Measurements from ENCODE around the gene EEF1AKMT3. TPM values are rescaled to one million over a fixed set of nuclear protein-coding genes. Genes with fewer than 3 reads are reported as not detected.

EEF1AKMT3 gene
- total and polyA plus RNA-seq, 9 of the 15 experiments (the other 6 are each of a cell fraction or from before 2014, with no cell fraction given), result 4.1 to 17.2 (median 7.9) TPM

GRCh38 chr12:57771873-57772428 lies 463 bp upstream of the EEF1AKMT3 start, which contains the start of gene METTL1 (continued):
- TF ChIP-seq ZNF609 (CRISPR knock-in tag; IDR thresholded peaks at IDR 0.05; ENCODE audit: borderline replicate concordance) (no peak), LCOR (CRISPR knock-in tag; IDR thresholded peaks at IDR 0.05) (peak; percentile 97), ZBTB49 (CRISPR knock-in tag; IDR thresholded peaks at IDR 0.05; ENCODE audit: borderline replicate concordance) (no peak), TFAP4 (CRISPR knock-in tag; IDR thresholded peaks at IDR 0.05; ENCODE audit: borderline replicate concordance) (peak; percentile 98), TAF1 (IDR thresholded peaks at IDR 0.05; ENCODE audit: control insufficient read depth, extremely low read depth, insufficient read depth, low read length, severe bottlenecking) (peak; percentile 83), ARID4B (CRISPR knock-in tag; IDR thresholded peaks at IDR 0.05) (peak; percentile 100), HMG20B (CRISPR knock-in tag; IDR thresholded peaks at IDR 0.05) (no peak), BHLHE40 (IDR thresholded peaks at IDR 0.05; ENCODE audit: low read length) (no peak), C11orf30 (IDR thresholded peaks at IDR 0.05; ENCODE audit: low read depth) (peak; percentile 97), TCF3 (CRISPR knock-in tag; IDR thresholded peaks at IDR 0.05) (no peak), MAZ (CRISPR knock-in tag; conservative IDR thresholded peaks at IDR 0.05 in 1 of 2, IDR thresholded peaks at IDR 0.05 in 1 of 2) (peak; percentile 97 to 99), DLX4 (CRISPR knock-in tag; IDR thresholded peaks at IDR 0.05) (no peak), FOXK2 (conservative IDR thresholded peaks at IDR 0.05 in 1 of 2, IDR thresholded peaks at IDR 0.05 in 1 of 2; ENCODE audit: low read depth in 2 of 2) (peak in 1 of 2 experiments; percentile 92; a peak in 3 of 4 replicates)

All from K562 (cell line).